Left colon (tissue), 2 donors: ENCODE results near the gene CIRBP. TPM values are rescaled to one million over a fixed set of nuclear protein-coding genes. Genes with fewer than 3 reads are reported as not detected.
"Not testable (repeated sequence)": the region's sequence is repeated elsewhere in the genome, so short reads cannot be mapped to it uniquely, and the experiment has no call there.

Experiments used
- ATAC-seq: fragments of 200-7000 bp; cut with Tn5 transposase; one replicate; pipeline ENCODE4 v1.9.1; 2020; ENCODE audit warnings: mild to moderate bottlenecking, moderate library complexity
- DNase-seq, 2 donors: peaks; one replicate each; pipeline ENCODE4 v3.0.0-alpha.2; 2020
- intact Hi-C, 2 donors: fragments of 100-400 bp; cut with DNase I in 1 of 2; cut with micrococcal nuclease in 1 of 2; formaldehyde crosslinking; loops; one replicate each; pipeline versions ENCODE4 v1.11.2 to v1.14.0; 2022; cut with DNase I, micrococcal nuclease
- total RNA-seq, 2 donors: library from RNA; stranded (reverse); fragmentation: NEBNext Ultra II Directional; extraction: Animal tissue kit (Norgen Biotek cat#: 25700); gene quantifications; one replicate each; pipeline ENCODE4 v1.2.1, GENCODE V29; 2021
- donor health status: DM: no; HTN: no; CAD: no.
- donor health status: DM: yes; HTN: yes; CAD: no.

CIRBP gene
- total RNA-seq, 2 donors from 2014 or later: 220 to 267 TPM

GRCh38 chr19:1239796-1240737 lies 29.1 kb upstream of the CIRBP start:
- intact Hi-C loops: no loop called here
- ATAC-seq (peak; percentile 18), DNase-seq (peak; percentile 78 to 88)

GRCh38 chr19:1240925-1241324 lies 28.2 kb upstream of the CIRBP start:
- intact Hi-C loops: no loop called here

GRCh38 chr19:1241417-1242095 lies 27.6 kb upstream of the CIRBP start, which contains the start of gene ATP5F1D:
ATP5F1D (plus strand) TSS chr19:1241751; CDS start chr19:1241851, 100 bp downstream.
- intact Hi-C loops: no loop called here
- peak; percentile 62 for ATAC-seq
- peak; percentile 95 to 96 for DNase-seq

More at GRCh38 chr19:1240925-1241324, 28.2 kb upstream of the CIRBP start:
- DNase-seq (peak in 1 of 2 donors; percentile 42), ATAC-seq (no peak)

GRCh38 chr19:1243768-1244692 lies 25.1 kb upstream of the CIRBP start:
- intact Hi-C loops: loop anchor here in 1 of 2 donors (2.0 kb wide), 1 partner anchor 23 kb away; no protein-coding TSS in a partner anchor
- ATAC-seq: peak; percentile 41
- DNase-seq: peak; percentile 88 to 90

GRCh38 chr19:1244693-1245451 lies 24.3 kb upstream of the CIRBP start:
- DNase-seq (peak; percentile 81 to 87), ATAC-seq (peak; percentile 40)
- intact Hi-C loops: loop anchor here in 1 of 2 donors (2.0 kb wide), 1 partner anchor 22 kb away; no protein-coding TSS in a partner anchor

- ATAC-seq: peak; percentile 9
- DNase-seq: peak; percentile 70 to 94
- intact Hi-C loops: loop anchor here in 1 of 2 donors (2.0 kb wide), 1 partner anchor 21 kb away; no protein-coding TSS in a partner anchor
Measured at GRCh38 chr19:1245494-1246264, 23.5 kb upstream of the CIRBP start.

GRCh38 chr19:1246265-1247087 lies 22.7 kb upstream of the CIRBP start:
- DNase-seq: peak; percentile 58 to 59
- intact Hi-C loops, ATAC-seq: not testable (repeated sequence)

- DNase-seq (no peak), ATAC-seq (no peak)
- intact Hi-C loops: no loop called here
Measured at GRCh38 chr19:1247748-1248138, 21.4 kb upstream of the CIRBP start.

GRCh38 chr19:1248139-1248785 lies 20.9 kb upstream of the CIRBP start, which contains the start of gene MIDN:
MIDN (plus strand) TSS chr19:1248583; CDS start chr19:1250297, 1,714 bp downstream.
- intact Hi-C loops: no loop called here
- ATAC-seq (peak; percentile 31), DNase-seq (peak; percentile 82 to 84)

- DNase-seq (peak; percentile 85 to 88), ATAC-seq (peak; percentile 16)
- intact Hi-C loops: no loop called here
Measured at GRCh38 chr19:1248786-1249297, 20.3 kb upstream of the CIRBP start.

- intact Hi-C loops: no loop called here
- DNase-seq: peak; percentile 92 to 94
Measured at GRCh38 chr19:1249298-1249989, 19.7 kb upstream of the CIRBP start.

GRCh38 chr19:1249990-1250436 lies 19.1 kb upstream of the CIRBP start:
- intact Hi-C loops: no loop called here
- DNase-seq: no peak
- no peak for ATAC-seq

More at GRCh38 chr19:1249298-1249989, 19.7 kb upstream of the CIRBP start:
- peak; percentile 33 for ATAC-seq

- DNase-seq: peak; percentile 78 to 84
- intact Hi-C loops: no loop called here
- no peak for ATAC-seq
Measured at GRCh38 chr19:1250437-1251260, 18.5 kb upstream of the CIRBP start.
